Measurements from ENCODE around the gene MRPS6.

MRPS6 gene

GRCh38 chr21:34072145-34073031 lies 990 bp upstream of the MRPS6 start:
- peak; percentile 18 for DNase-seq

DNA sequence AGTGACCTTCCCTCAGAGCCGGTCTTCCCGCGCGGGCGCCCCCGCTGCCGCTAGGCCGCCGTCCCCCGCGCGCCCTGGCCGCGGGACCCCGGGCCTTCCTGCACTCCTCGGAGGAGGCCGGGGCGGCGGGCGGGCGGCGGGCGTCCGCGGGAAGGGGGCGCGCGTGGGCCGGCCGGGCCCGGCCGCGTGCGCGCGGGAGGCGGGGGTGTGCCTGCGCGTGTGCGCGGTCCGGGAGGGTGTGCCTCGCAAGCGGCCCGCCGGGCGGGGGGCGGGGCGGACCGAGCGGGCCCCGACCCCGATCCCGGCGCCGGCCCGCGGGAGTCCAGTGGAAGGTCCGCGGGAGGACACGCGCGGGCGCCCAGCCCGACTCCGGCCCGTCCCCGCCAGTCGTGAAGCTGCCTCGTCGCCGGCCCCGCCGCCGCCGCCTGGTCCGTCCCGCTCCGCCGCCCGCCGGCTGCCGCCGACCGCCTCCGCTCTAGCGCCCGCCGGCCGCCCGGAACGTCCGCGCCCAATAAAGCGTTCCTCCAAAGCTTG lies 438 bp downstream of the MRPS6 start:
- DNase-seq = peak; percentile 18

GRCh38 chr21:34074283-34075090 lies 1.1 kb downstream of the MRPS6 start:
- no peak for DNase-seq

DNA sequence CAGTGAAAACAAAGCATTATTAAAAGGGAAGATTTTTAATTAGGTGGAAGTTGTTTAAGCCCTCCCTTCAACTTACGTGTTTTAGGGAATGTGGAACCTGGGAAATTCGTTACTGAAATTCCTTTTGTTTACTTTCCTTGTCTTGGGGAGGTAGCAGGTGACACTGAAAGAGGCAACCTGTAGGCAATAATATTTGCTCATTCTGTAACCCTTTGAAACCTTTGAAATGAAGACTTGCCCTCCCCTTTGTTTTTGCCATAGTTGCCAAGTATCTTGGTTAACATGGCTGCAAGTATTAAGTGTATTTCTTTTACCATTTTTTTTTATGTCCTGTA lies 1.7 kb downstream of the MRPS6 start:
- no peak for DNase-seq

- no peak for DNase-seq
Observed at GRCh38 chr21:34075760-34076660, 2.6 kb downstream of the MRPS6 start.

DNA sequence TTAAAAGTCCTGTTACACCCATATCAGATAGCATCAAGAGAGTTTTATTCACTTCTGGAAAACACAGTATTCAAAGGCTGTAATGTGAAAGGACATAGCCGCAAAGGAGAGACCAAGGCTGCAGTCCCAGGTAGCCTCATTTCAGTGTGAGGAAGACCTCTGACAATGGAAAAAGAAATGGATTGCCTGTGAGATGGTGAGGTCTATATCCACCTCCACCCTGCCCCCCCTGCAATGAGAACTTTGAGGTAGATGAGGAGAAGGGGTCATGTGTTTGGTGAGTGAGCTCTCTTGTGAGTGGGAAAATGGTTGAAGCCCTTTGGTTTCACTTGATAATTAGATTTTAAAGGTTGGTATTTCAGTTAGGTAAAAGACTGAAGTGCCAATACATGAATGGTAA lies 3.5 kb downstream of the MRPS6 start:
- no peak for DNase-seq

DNA sequence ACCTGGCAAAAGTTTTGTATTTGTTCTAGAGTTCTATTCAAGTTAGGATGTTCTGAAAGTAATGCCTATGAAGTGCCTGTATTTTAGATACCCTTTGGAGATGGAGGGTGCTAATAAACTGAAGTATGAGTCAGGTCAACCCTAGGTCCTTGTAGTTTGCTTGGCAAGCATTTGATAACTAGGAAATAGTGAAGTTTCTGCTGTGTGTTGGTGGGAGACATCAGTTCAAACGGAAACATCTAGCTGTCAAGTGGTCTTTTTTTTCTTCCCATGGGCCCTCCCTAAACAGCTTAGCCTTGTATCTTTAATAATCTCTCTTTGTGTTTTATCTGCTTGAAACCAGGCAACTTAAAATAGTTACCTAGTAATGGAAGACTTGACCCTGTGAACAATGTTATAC lies 4.5 kb downstream of the MRPS6 start:
- DNase-seq = no peak

GRCh38 chr21:34078915-34079314 lies 5.5 kb downstream of the MRPS6 start:
- no peak for DNase-seq

DNA sequence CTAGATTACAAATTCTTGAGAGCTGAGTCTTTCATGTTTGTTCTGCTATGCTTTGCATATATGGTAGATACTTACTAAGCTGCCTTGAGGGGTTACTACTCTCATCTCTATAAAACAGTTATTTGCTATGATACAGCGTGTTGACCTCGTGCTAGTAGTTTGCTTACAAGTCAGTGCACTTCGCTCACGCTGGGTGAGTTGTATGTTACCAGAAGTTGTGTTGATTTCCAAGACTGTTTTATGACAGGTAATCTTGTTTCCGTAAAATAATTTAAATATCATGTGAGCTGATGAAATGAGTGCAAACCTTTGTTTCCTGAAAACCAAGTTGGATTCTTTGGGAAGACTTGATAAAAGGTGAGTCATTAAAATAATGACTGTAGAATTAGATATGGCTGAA lies 7.3 kb downstream of the MRPS6 start:
- DNase-seq = no peak

- DNase-seq = no peak
Observed at GRCh38 chr21:34082769-34083168, 9.4 kb downstream of the MRPS6 start.

DNA sequence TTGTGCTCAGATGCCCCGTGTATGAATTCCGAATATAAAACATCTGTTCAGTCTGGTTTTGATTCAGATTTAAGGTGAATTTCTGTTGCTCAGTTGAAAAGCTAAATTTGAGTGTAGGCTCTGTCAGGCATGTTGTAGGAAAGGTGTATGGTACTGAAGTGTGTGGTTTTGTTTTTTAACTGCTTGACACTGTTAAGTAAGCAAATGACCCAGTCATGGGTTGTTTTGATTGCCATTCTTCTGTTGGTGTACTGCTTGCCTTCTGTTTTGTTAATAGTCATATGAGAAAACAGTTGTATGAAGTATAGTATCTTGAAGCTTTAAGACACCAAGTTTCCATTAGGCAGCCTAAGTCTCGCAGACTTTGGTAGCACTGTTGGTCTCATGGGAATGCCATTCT lies 10.0 kb downstream of the MRPS6 start:
- DNase-seq = no peak

DNA sequence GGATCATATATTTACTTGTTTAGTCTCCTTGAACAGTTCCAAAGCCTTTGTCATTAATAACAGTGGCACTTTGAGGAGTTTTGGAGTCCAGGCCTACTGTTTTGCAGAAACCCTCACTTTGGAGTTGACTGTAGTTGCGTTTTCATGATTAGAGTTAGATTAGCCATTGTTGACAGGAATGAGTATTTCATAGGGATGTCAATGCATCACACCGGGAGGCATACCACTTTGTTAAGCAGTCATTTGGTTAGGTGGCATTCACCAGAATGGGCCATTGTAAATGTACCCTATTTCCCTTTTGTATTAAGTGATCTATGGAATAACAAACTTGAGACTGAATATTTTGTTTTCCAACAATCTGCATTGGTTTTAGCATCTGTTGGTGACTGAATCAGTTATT lies 11.8 kb downstream of the MRPS6 start:
- DNase-seq = no peak

DNA sequence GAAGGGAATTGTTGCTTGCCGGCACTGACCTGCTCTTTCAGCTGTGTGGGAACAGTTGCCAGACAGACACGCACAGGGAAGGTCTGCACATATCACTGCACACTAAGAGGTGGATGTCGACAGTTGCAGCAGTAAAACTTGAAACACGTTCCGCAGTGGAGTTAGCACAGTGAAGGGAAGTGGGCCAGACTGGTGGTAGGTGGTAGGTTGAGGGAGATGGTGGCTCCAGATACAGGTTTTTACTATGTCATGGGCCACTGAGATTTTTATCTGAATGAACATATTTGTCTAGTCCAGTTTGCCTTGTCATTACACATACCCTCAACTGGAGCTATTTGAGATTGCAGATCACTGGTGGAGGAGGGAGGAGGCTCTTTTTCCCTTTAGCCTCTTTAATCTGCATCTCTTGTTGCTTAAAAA lies 13.5 kb downstream of the MRPS6 start:
- DNase-seq = no peak

GRCh38 chr21:34088752-34089151 lies 15.4 kb downstream of the MRPS6 start:
- no peak for DNase-seq

- no peak for DNase-seq
Observed at GRCh38 chr21:34091032-34091431, 17.7 kb downstream of the MRPS6 start.

- DNase-seq = no peak
Observed at GRCh38 chr21:34091607-34092006, 18.2 kb downstream of the MRPS6 start.

- DNase-seq = no peak
Observed at GRCh38 chr21:34092262-34092921, 19.0 kb downstream of the MRPS6 start.

- DNase-seq = no peak
Observed at GRCh38 chr21:34093083-34093482, 19.7 kb downstream of the MRPS6 start.

GRCh38 chr21:34094949-34095348 lies 21.6 kb downstream of the MRPS6 start:
- DNase-seq = no peak

DNA sequence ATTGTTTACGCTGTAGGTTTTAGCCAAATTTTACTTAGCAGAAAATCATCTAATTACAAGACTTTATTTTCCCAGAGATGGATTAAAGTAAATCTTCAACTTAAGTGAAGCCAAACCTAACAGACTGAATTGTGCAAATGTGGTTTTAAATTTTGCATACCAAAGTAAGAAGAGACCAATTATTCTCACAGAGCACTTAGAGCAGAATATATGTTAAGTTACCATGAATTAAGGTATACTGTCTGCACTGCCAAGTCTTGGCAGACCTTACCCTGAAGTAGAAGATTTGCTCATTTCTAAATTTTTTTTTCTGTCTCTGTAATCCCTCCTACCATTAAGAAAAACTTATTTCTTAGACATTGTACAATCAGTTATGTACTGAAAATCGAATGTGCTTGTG lies 24.1 kb downstream of the MRPS6 start:
- DNase-seq = no peak

- DNase-seq = no peak
Observed at GRCh38 chr21:34100337-34100736, 27.0 kb downstream of the MRPS6 start.

DNA sequence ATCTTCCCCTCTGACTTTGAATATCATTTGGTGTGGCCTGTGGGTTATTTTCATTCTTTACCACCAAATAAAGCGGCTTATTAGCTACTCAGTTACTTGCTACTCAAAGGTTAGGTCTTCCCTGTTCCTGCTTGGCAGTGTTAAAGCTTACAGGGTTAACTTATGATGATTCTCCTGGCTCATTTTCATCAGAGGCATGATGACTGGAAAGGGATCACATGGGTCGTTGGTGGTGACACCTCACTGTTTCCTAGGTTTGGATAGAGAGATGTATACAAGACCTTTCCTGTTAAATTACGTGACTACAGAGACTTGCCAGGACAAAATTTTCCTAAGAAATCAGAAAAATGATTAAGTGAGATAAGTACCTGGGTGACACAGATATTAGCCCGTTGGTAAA lies 27.4 kb downstream of the MRPS6 start:
- DNase-seq = no peak
